Stimulated activated CD8-positive, alpha-beta memory T cell treated with anti-CD3 and anti-CD28 coated beads, Interleukin-4, amount 100 ng/mL, for 48 hours (primary cell): ENCODE measurements around the gene ZC3H12A.
"Not testable (repeated sequence)": the region's sequence is repeated elsewhere in the genome, so short reads cannot be mapped to it uniquely, and the experiment has no call there.

Experiments
- DNase-seq: peaks from one replicate; pipeline ENCODE4 v3.0.0-alpha.2; 2020

Gene ZC3H12A

DNA sequence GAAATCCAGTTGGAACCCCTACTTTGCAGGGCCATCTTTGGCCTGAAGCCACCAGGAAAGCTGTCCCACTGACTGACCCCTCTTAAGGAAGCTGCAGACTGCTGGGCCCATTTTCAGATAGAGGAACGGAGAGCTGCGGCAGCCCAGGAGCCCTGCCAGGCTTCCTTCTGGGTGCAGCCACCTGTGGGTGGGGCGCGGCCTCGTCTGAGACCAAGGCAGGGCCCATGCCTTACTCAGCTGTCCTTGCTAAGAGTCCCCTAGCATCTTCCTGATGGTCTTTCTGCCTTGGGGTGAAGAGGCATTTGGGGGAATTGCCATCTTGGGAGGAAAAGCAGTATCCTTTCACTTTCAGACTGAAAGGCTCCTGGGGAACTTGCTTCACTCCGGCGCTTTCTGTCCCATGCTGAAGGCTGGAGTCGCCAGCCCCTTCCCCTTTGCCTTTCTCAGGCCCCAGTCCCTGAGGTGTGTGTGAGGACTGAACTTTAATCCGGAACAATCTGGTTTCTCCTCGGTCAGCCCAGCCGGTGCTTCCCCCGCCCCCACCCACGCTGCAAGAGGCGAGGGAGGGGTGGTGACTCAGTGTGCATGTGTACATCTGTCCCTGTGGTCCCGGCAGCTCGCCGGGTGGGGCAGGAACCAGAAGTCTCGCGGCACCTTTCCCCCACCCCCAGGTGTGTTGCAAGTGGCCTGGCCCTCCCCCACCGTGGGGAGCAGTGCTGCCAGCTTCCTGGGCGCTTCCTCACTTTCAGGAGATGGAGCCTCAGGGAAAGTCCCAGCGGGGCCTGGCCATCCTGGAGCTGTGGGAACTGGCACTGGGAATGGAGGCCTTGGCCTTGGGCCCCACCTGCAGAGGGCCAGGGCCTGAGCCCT, 5.1 kb downstream of the ZC3H12A start:
- peak; percentile 92 for DNase-seq

DNA sequence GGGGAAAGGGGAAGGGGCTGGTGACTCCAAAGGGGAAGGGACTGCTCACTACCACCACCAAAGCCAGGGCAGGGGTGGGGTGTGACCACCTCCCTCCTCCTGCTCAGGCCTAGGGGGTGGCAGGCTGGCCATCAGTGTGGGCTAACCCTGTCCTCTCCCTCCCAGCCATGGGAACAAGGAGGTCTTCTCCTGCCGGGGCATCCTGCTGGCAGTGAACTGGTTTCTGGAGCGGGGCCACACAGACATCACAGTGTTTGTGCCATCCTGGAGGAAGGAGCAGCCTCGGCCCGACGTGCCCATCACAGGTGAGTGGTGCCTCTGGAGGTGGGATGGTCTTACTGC, 5.7 kb downstream of the ZC3H12A start:
- no peak for DNase-seq

- DNase-seq, result peak; percentile 30
Measured at GRCh38 chr1:37480581-37481288, 6.4 kb downstream of the ZC3H12A start.

GRCh38 chr1:37481289-37482003, 7.1 kb downstream of the ZC3H12A start:
- DNase-seq, result peak; percentile 76

DNA sequence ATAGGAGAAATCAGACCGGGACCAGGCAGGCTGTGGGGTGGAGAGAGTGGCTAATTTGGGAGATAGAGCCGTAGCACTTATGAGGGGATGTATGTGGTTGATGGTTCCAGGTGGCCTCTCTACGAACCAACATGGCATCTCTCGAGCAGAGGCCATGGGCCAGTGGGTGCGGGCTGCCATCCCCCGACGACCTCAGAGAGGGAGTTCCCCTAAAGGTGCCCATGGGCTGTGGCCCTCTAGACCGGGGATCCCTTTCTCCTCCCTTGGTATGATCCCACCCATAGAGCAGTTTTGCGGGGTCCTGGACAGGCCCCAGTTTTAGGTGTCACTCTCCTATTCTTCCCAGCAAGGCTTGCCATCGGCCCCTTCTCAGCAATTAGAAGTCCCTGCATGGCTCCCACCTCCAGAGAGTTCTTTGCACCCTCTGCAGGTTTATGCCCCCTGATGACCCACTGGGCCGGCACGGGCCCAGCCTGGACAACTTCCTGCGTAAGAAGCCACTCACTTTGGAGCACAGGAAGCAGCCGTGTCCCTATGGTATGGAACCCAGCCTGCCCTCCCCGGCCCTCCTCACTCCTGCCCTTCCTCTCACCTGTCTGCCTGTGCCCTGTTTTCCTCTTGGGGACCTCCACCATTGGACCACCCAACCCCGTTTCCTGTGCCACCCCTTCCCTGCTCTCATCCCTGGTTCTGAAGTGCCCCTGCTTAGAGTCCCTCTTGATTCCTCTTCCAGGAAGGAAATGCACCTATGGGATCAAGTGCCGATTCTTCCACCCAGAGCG, 7.8 kb downstream of the ZC3H12A start:
- DNase-seq, result no peak

- DNase-seq, result no peak
Measured at GRCh38 chr1:37482796-37483744, 8.7 kb downstream of the ZC3H12A start.

GRCh38 chr1:37483785-37484184, 9.4 kb downstream of the ZC3H12A start:
- DNase-seq, result no peak

DNA sequence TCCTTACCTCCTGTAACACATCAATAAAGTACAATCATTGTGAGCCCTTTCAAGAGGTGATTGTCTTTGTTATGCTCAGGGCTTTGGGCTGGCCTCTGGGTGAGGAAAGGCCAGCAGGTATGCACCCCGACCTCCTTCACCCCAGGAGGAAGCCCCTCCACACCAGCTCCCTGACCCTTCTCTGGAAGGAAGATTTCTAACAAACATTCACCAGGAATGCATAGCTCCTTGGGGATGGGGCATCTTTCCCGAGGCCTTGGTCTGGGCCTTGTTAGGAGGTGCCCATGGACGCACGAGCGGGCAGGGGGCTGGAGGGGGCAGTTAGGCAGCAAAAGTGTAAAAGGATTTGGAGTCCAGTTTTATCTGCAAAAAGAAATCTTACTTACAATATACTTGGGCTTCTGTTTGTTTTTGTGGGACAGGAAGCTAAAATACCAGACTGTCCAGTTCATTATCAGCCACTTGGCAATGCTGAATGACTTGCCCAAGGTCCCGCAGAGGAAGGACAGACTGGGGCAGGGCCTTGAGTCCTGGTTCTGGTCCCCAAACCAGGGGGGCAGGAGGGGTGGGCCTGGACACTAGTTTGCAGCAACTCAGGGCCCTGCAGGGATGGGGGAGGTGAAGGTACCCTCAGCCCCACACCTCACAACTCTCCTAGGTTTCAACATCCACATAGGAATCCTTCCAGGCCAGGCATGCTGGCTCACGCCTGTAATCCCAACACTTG, 10.1 kb downstream of the ZC3H12A start:
- no peak for DNase-seq

DNA sequence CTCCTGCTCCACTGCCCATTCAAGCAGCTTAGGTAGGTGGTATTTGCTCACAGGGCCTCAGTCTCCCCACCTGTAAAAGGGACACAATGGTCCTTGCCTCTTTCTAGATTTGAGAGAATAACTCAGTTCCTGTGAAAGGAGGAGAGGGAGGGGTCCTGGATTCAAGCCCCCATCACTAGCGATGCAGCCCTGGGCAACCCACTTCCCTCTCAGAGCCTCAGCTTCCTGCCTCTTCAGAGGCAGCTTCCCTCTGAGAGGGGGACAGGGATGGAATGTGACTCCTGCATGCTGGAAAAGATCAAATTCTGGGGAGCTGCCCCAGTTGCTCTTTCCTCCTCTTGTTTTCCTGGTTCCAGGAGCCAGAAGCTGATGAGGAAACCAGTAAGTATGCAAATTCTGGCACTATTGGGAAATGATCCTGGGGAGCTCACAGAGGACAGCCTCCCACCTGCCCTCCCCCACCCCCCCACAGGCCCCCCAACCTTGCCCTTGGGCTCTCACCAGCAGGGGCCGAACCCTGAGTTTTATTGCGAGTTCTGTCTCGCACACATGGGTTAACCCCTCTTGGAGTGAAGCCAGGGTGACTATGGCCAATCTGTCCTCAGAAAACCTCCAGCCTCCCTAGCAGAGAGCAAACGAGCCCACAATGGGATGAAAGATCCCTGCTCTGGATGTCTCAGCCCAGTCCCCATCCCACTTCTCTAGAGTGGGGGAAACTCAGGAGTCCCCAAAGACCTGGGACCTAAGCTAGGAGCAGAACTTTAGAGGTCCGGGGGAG, 11.7 kb downstream of the ZC3H12A start:
- DNase-seq, result peak; percentile 23

DNA sequence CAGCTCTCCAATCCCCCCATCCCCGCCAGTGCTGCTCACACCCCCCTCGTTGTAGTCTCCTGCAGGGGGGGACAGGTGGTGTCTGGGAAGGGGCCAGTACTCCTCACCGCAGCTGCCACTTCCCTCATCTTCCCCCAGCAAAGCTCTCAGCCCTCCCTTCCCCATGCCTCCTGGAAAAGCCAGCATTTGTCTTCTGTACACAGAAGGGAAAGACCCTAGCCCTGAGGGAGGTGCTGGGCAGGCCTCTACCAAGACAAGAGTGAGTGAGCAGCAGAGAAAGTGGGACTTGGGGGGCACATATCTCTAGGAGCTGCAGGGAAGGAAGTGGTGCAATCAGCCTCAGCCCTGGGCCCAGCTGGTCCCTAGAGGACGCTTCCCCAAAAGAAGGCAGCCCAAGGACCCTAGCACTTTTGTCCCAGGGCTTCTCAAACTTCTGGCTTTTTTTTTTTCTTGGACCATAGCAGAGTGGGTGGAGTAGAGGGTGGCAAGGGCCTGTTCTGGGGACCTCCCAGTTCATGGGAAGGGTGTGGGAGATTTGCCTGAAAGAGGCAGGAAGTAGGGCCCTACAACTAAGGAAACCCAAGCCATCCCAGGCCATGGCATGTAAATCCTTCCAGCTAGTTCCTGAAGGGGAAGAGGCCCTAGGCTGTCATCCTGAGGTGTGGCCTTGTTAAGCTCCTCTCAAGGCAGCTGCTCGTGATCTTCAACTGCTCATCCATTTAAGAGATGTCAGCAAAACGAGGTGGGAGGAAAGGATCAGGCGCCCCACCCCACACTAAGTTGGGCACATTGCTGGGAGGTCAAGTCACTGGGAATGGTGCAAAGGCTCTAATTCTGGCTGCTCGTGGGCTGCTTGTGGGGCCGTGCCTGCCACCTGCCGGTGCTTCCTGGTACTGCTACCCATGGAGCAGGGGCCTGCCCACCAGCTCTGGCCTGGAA, 12.6 kb downstream of the ZC3H12A start:
- peak; percentile 92 for DNase-seq

DNA sequence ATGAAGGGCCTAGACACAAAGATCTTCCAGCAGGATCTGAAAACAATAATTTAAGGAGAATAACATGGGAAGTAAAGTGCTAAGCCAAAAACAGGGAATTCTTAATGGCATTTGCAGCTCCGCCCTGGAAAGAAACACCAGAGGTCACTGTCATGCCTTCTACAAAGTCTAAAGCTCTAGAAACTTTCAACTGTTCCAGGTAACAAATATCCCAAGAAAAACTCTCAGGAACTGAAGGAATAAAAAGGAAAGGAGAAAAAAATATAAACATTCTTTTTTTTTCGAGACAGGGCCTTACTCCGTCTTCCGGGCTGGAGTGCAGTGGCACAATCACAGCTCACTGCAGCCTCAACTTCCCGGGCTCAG, 13.2 kb downstream of the ZC3H12A start:
- DNase-seq, result no peak

DNA sequence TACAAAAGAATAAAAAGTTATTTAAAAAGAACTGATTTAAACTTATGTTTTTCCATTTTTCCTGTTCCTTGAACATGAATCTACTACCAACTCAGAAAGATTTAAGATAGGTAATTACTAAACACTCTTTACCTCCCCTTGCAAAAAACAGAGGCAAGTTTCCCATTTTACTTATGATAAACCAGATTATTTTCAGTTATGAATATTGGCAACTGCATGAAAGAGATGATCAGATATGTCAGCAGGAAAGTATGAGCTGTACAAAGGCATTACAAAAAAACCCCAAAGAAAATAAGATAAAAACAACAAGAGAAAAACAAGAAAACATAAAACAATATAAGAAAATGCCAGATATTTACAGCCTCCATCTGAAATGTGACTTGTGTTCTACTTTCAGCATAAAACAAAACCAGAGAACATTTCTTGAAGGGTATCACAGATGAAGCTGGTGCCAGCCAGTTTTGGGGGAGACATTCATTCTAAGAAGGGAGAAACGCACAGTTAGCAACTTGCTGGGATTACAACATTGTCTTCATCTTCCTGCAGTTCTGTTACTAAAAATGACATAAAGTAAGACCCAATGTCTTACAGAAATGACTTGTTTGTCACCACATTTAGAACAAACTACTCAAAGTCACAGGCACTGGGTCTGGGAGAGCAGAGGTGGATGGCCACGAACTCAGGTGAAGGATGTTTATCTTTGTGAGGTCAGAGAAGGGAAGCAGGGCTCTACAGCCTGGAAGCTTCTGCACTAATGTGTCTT, 19.1 kb downstream of the ZC3H12A start:
- DNase-seq, result no peak

DNA sequence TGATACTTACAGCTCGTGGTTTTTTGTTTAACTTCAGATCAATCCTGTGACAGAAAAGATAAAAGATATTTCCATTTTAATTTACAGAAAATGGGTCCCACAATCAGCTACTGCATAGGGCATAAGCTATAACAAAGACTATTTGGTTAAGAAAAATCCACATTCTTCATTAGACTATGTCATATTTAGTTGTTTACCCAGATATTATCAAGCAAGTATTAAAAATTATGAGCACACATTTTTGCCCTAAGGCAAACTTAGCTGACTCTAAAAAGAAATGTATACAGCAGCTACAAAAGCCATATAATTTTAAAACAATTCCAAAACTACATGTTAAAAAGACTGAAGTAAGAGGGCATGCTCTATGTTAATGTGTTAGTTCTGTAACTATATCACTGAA, 21.5 kb downstream of the ZC3H12A start:
- DNase-seq, result no peak

DNA sequence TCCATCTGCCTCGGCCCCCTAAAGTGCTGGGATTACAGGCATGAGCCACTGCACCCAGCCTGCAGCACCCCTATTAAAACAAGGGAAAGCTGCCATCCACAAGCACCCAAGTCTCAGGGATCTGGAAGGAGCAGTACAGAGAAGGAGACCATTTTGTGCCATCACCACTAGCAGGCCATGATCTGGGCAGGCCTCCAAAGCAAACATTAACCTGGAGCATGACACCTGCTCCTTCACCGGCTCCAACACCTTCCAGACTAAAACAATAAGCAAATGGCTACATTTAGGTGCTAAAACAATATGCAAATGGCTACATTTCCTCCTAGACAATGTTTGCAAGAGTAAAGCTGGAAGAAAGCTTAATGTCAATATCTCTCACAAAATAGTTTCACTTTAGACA, 23.5 kb downstream of the ZC3H12A start:
- DNase-seq, result no peak

DNA sequence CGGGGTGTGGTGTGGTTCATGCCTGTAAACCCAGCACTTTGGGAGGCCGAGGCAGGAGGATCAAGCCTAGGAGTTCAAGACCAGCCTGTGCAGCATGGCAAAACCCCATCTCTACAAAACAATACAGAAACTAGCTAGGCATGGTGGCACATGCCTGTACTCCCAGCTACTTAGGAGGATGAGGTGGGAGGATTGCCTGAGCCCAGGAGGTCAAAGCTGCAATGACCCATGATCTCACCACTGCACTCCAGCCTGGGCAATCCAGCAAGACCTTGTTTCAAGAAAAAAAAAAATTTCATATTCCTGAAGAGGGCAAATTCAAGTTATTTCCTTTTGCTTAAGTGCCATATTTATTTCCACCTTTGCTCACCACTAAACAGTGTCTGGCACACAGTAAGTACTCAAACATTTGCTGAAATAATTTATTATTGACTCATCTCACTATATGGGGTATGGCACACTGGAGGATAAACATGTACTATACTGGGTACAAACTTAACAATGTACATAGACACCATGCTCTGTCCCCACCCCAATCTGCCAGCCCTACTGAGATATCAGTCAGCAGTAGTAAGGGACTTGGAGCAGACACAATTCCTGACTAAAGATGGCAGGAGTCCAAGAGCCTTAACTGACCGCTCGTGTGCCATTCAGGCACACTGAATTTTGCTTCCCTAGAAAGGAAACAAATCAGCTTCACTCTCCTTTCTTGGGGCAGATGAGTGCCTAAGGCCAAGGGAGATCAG, 24.7 kb downstream of the ZC3H12A start:
- DNase-seq, result no peak

GRCh38 chr1:37501661-37502060, 27.3 kb downstream of the ZC3H12A start:
- DNase-seq, result no peak

GRCh38 chr1:37502104-37502503, 27.7 kb downstream of the ZC3H12A start:
- DNase-seq, result no peak

DNA sequence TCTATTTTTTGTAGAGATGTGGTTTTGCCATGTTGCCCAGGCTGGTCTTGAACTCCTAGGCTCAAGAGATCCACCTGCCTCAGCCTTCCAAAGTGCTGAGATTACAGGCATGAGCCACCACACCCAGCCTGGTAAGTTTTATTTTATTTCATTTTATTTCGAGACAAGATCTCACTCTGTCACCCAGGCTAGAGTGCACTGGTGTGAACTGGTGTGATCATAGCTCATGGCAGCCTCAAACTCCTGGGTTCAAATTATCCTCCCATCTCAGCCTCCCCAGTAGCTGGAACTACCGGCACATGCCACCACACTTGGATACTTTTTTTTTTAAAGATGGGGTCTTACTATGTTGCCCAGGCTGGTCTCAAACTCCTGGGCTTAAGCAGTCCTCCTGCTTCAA, 28.4 kb downstream of the ZC3H12A start:
- DNase-seq, result not testable (repeated sequence)
